Endothelial cell of umbilical vein (primary cell): ENCODE measurements around the gene SPIRE2. TPM values are rescaled to one million over a fixed set of nuclear protein-coding genes. Genes with fewer than 3 reads are reported as not detected.

ENCODE experiments used
- BruUV-seq: library from RNA; stranded (reverse); fragments of 400-500 nt; replicated peaks from 2 replicates; lab custom pipeline; 2021; lab: Mats Ljungman, UMichigan
- CTCF ChIA-PET: fragments of 300-600, 350-600 bp; sonication (Branson Sonifier 250); formaldehyde crosslinking; loops from one replicate; lab custom pipeline; 2021; ENCODE audit warnings: antibody characterized with exemption, inconsistent platforms; lab: Charles Lee
- POLR2A ChIA-PET: fragments of 300-600, 350-600 bp; sonication (Branson Sonifier 250); formaldehyde crosslinking; loops from one replicate; lab custom pipeline; 2021; ENCODE audit warnings: antibody characterized with exemption, inconsistent platforms; lab: Charles Lee
- DNase-seq: peaks from one replicate; pipeline ENCODE4 v3.0.0-alpha.2; 2011; ENCODE audit warnings: low read depth, low spot score
- FAIRE-seq: peaks from 2 replicates; lab custom pipeline; 2011; peaks lifted over from hg19 to GRCh38; lab: Jason Lieb, UNC
- H2AFZ ChIP-seq: 2 replicates; pipeline ENCODE4 v1.6.0; 2012; ENCODE audit warnings: low read depth, low read length, control low read depth, inconsistent platforms
- H3K27ac ChIP-seq: 2 replicates; pipeline ENCODE4 v1.5.1; 2011; ENCODE audit warnings: low read depth, mild to moderate bottlenecking, control low read depth, low read length, moderate library complexity; ENCODE audit not compliant: insufficient read depth
- H3K27me3 ChIP-seq, 2 experiments: 2 replicates each; pipeline versions ENCODE4 v1.6.0 to v1.6.1; 2011; ENCODE audit warnings: low read length in 2 of 2, mixed read lengths in 1 of 2; ENCODE audit not compliant: control insufficient read depth in 2 of 2, insufficient read depth in 2 of 2
- H3K36me3 ChIP-seq, 2 experiments: 2 replicates in 1 of 2; 3 replicates in 1 of 2; pipeline ENCODE4 v1.5.1; 2011; ENCODE audit warnings: low read length in 2 of 2, mild to moderate bottlenecking in 1 of 2, moderate library complexity in 1 of 2; ENCODE audit not compliant: control insufficient read depth in 2 of 2, insufficient read depth in 2 of 2; ENCODE audit errors: extremely low read depth in 1 of 2
- H3K4me1 ChIP-seq: 3 replicates; pipeline ENCODE4 v1.5.1; 2011; ENCODE audit warnings: mild to moderate bottlenecking, low read length; ENCODE audit not compliant: control insufficient read depth, insufficient read depth; ENCODE audit errors: extremely low read depth
- H3K4me2 ChIP-seq: 2 replicates; pipeline ENCODE4 v1.6.1; 2011; ENCODE audit warnings: low read length, control low read depth, mixed read lengths; ENCODE audit not compliant: insufficient read depth
- H3K4me3 ChIP-seq, 3 experiments: fragments of 200-600 bp in 1 of 3; sonication (generic), shearing (Covaris generic) in 1 of 3; replicated peaks in 1 of 3; 2 replicates each; pipeline ENCODE4 v1.5.1; 2011 to 2016; ENCODE audit warnings: control low read depth in 3 of 3, low read length in 3 of 3, mild to moderate bottlenecking in 2 of 3, inconsistent platforms in 1 of 3, low read depth in 1 of 3, moderate library complexity in 1 of 3; ENCODE audit not compliant: insufficient read depth in 1 of 3
- H3K79me2 ChIP-seq: 2 replicates; pipeline ENCODE4 v1.6.0; 2012; ENCODE audit warnings: low read length, inconsistent platforms; ENCODE audit not compliant: control insufficient read depth, insufficient read depth
- H3K9ac ChIP-seq: replicated peaks from 2 replicates; pipeline ENCODE3; 2011; ENCODE audit warnings: low read length, control low read depth; ENCODE audit not compliant: insufficient read depth; ENCODE audit errors: extremely low read depth
- H3K9me1 ChIP-seq: replicated peaks from 3 replicates; pipeline ENCODE4 v1.6.0; 2011; ENCODE audit warnings: mild to moderate bottlenecking, low read length; ENCODE audit not compliant: control insufficient read depth, insufficient read depth; ENCODE audit errors: extremely low read depth
- H3K9me3 ChIP-seq: replicated peaks from 2 replicates; pipeline ENCODE4 v1.5.1; 2012; ENCODE audit warnings: low read length, inconsistent platforms; ENCODE audit not compliant: control insufficient read depth, insufficient read depth
- H4K20me1 ChIP-seq: replicated peaks from 2 replicates; pipeline ENCODE3; 2011; ENCODE audit warnings: mild to moderate bottlenecking, low read length; ENCODE audit not compliant: control insufficient read depth, insufficient read depth; ENCODE audit errors: extremely low read depth
- CTCF ChIP-seq, 2 donors: IDR thresholded peaks; 1 replicate in 1 of 2; 2 replicates in 1 of 2; pipeline ENCODE4 v1.5.1; 2011; ENCODE audit warnings: low read length in 2 of 2, mild to moderate bottlenecking in 2 of 2, moderate library complexity in 2 of 2, control low read depth in 1 of 2, inconsistent platforms in 1 of 2, low read depth in 1 of 2; ENCODE audit not compliant: insufficient read depth in 1 of 2; ENCODE audit errors: extremely low read depth in 1 of 2
- JUN ChIP-seq: IDR thresholded peaks from 2 replicates; pipeline ENCODE4 v1.6.1; 2011; ENCODE audit warnings: borderline replicate concordance, low read depth; ENCODE audit not compliant: insufficient read length, insufficient read depth
- dilution Hi-C: fragments of 300-500 bp; cut with MboI; formaldehyde crosslinking; loops from one replicate; pipeline ENCODE4 v1.15.0; 2019; ENCODE audit warnings: low sequenced_read_pairs; ENCODE audit not compliant: extremely low pct_ligation_motif_present
- intact Hi-C: fragments of 100-400 bp; cut with micrococcal nuclease; formaldehyde crosslinking; loops from one replicate; pipeline ENCODE4 v1.10.0; 2022
- polyA plus RNA-seq, 4 experiments: library from polyadenylated mRNA; depleted of rRNA in 3 of 4; stranded (reverse) in 3 of 4; unstranded in 1 of 4; fragments of >200 nt; gene quantifications; 2 replicates each; pipeline versions ENCODE4 v1.2.1 to v1.2.3, GENCODE V29; 2011 to 2012; ENCODE audit warnings: missing spikeins in 1 of 4
- total RNA-seq: library from RNA; stranded (reverse); gene quantifications from 2 replicates; pipeline ENCODE4 v1.2.3, GENCODE V29; 2021

The SPIRE2 gene
- total and polyA plus RNA-seq, 2 donors (not counting 3 experiments of a cell fraction or from before 2014, with no cell fraction given) = 1.2 to 3.1 TPM

- no peaks in the 10 kb centered on the region for H4K20me1 ChIP-seq
- ChIA-PET POLR2A (interaction anchor here (1.3 kb wide), 1 partner anchor 8 kb away, joined by 5 read pairs; no protein-coding TSS in a partner anchor), CTCF (interaction anchor here (0.6 to 2.5 kb wide), 8 partner anchors 10 to 219 kb away, joined by 3 to 54 read pairs (median 3); no protein-coding TSS in a partner anchor)
- H3K27ac ChIP-seq = peak within 1 kb of the TSS; percentile 39
- no peaks in the 10 kb centered on the region for H3K9me1 ChIP-seq
- no peaks in the 10 kb centered on the region for H3K9me3 ChIP-seq
- FAIRE-seq = peak; percentile 80
- intact Hi-C loops (no loop called here), dilution Hi-C loops (no loop called here)
- peak within 1 kb of the TSS; percentile 62 for H3K4me2 ChIP-seq
- H3K36me3 ChIP-seq = no peaks in the 10 kb centered on the region
- peak within 1 kb of the TSS; percentile 52 for H2AFZ ChIP-seq
- peak; percentile 34 for DNase-seq
- H3K27me3 ChIP-seq = no peaks in the 10 kb centered on the region
- TF ChIP-seq JUN (no peak), CTCF (IDR thresholded peaks at IDR 0.05; ENCODE audit: extremely low read depth in 1 of 2, insufficient read depth in 1 of 2, low read depth in 1 of 2, low read length in 2 of 2) (peak; percentile 73 to 83)
- no TSS peak for BruUV-seq
- H3K9ac ChIP-seq = no peak within 1 kb of the TSS
- H3K4me3 ChIP-seq = peak within 1 kb of the TSS in 2 of 3 experiments; percentile 9 to 26
- H3K4me1 ChIP-seq = peaks cover 34% of the 10 kb centered on the region
- no peaks in the 10 kb centered on the region for H3K79me2 ChIP-seq
Observed at GRCh38 chr16:89918453-89919347, 90.4 kb downstream of the SPIRE2 start, which contains the start of gene MC1R. TSS of gene MC1R (plus strand) at chr16:89918862. CDS start at chr16:89919259, 397 bp downstream.
